LNCAP (cell line): Measurements from ENCODE around the gene NEURL4.

Source experiments
- CTCF ChIP-seq: fragments of 450-650 bp; IDR thresholded peaks from 2 replicates; pipeline ENCODE4 v1.5.1; 2017; ENCODE audit warnings: mild to moderate bottlenecking

Gene NEURL4

GRCh38 chr17:7289256-7290032, 39.7 kb downstream of the NEURL4 start:
- no peak for TF ChIP-seq CTCF

GRCh38 chr17:7285679-7286078, 43.5 kb downstream of the NEURL4 start:
- TF ChIP-seq CTCF, result no peak

GRCh38 chr17:7284911-7285310, 44.2 kb downstream of the NEURL4 start:
- TF ChIP-seq CTCF, result no peak

GRCh38 chr17:7283471-7284216, 45.5 kb downstream of the NEURL4 start:
- no peak for TF ChIP-seq CTCF

GRCh38 chr17:7282752-7283321, 46.3 kb downstream of the NEURL4 start:
- no peak for TF ChIP-seq CTCF

- TF ChIP-seq CTCF, result no peak
Measured at GRCh38 chr17:7281953-7282751, 47.0 kb downstream of the NEURL4 start.
